Hepatocyte (in vitro differentiated cells): ENCODE data around the gene HSF2. TPM values are rescaled to one million over a fixed set of nuclear protein-coding genes. Genes with fewer than 3 reads are reported as not detected.

Experiments used
- DNase-seq: peaks from one replicate; pipeline ENCODE4 v3.0.0-alpha.2; 2016; ENCODE audit warnings: low spot score
- H2AFZ ChIP-seq: fragments of 200-600 bp; sonication (generic); 2 replicates; pipeline ENCODE4 v1.6.0; 2016; ENCODE audit warnings: antibody characterized with exemption, mild to moderate bottlenecking
- H3K27ac ChIP-seq: fragments of 200-600 bp; sonication (generic); 2 replicates; pipeline ENCODE4 v1.5.1; 2016; ENCODE audit warnings: mild to moderate bottlenecking
- H3K27me3 ChIP-seq: fragments of 200-600 bp; sonication (generic); 2 replicates; pipeline ENCODE4 v1.6.1; 2016
- H3K36me3 ChIP-seq: fragments of 200-600 bp; sonication (generic); replicated peaks from 2 replicates; pipeline ENCODE4 v1.5.1; 2016; ENCODE audit warnings: low read depth; ENCODE audit not compliant: insufficient read depth
- H3K4me1 ChIP-seq: fragments of 200-600 bp; sonication (generic); 2 replicates; pipeline ENCODE4 v1.5.1; 2016; ENCODE audit warnings: mild to moderate bottlenecking, moderate library complexity; ENCODE audit not compliant: insufficient read depth
- H3K4me2 ChIP-seq: fragments of 200-600 bp; sonication (generic); 2 replicates; pipeline ENCODE4 v1.6.0; 2016
- H3K4me3 ChIP-seq: fragments of 200-600 bp; sonication (generic); 2 replicates; pipeline ENCODE4 v1.5.1; 2016; ENCODE audit warnings: mild to moderate bottlenecking
- H3K79me2 ChIP-seq: fragments of 200-600 bp; sonication (generic); 2 replicates; pipeline ENCODE4 v1.6.0; 2017; ENCODE audit warnings: mild to moderate bottlenecking
- H3K9me2 ChIP-seq: fragments of 200-600 bp; sonication (generic); replicated peaks from 2 replicates; pipeline ENCODE4 v1.6.0; 2017; ENCODE audit warnings: mild to moderate bottlenecking; ENCODE audit not compliant: insufficient read depth
- H3K9me3 ChIP-seq: fragments of 200-600 bp; sonication (generic); 2 replicates; pipeline ENCODE4 v1.5.1; 2016; ENCODE audit warnings: low read depth, mild to moderate bottlenecking
- H4K20me1 ChIP-seq: fragments of 200-600 bp; sonication (generic); 2 replicates; pipeline ENCODE4 v1.6.0; 2016; ENCODE audit warnings: mild to moderate bottlenecking; ENCODE audit not compliant: insufficient read depth, poor library complexity, severe bottlenecking
- CTCF ChIP-seq: fragments of 200-600 bp; sonication (generic); IDR thresholded peaks from 2 replicates; pipeline ENCODE4 v1.5.1; 2016; ENCODE audit warnings: antibody characterized with exemption, mild to moderate bottlenecking; ENCODE audit not compliant: poor library complexity
- EZH2 ChIP-seq: fragments of 200-600 bp; sonication (generic); IDR thresholded peaks from 2 replicates; pipeline ENCODE4 v1.6.1; 2016; ENCODE audit warnings: antibody characterized with exemption, mild to moderate bottlenecking, borderline replicate concordance
- EZH2phosphoT487 ChIP-seq: fragments of 200-600 bp; sonication (generic); IDR thresholded peaks from one replicate; pipeline ENCODE4 v1.6.1; 2018; ENCODE audit warnings: antibody characterized with exemption, mild to moderate bottlenecking, low read depth, moderate library complexity; ENCODE audit not compliant: unreplicated experiment, severe bottlenecking
- WGBS: methylation state at CpG from one replicate; pipeline ENCODE4 v1.1.6; 2016; ENCODE audit warnings: low lambda C conversion rate; ENCODE audit errors: missing lambda C conversion rate; 5-methylcytosine and 5-hydroxymethylcytosine counted together
- polyA plus RNA-seq: library from polyadenylated mRNA; unstranded; fragments of >200 nt; fragmentation: Nextera tagmentation; extraction: Ambion mirVana; gene quantifications from 2 replicates; pipeline ENCODE4 v1.2.1, GENCODE V29; 2016
- total RNA-seq: library from RNA; depleted of rRNA; stranded (reverse); fragments of >200 nt; gene quantifications from 2 replicates; pipeline ENCODE4 v1.2.3, GENCODE V29; 2014

HSF2 gene
- total and polyA plus RNA-seq, 2 experiments from 2014 or later, result 14.5 to 37.9 TPM

- Histone ChIP-seq H4K20me1 (no peaks in the 10 kb centered on the region), H3K79me2 (no peaks in the 10 kb centered on the region), H3K27me3 (no peaks in the 10 kb centered on the region), H3K27ac (no peak overlapping the region), H3K9me2 (no peaks in the 10 kb centered on the region), H3K4me3 (no peak overlapping the region), H3K4me2 (no peak overlapping the region), H3K9me3 (no peaks in the 10 kb centered on the region), H2AFZ (no peak overlapping the region), H3K4me1 (no peaks in the 10 kb centered on the region), H3K36me3 (no peaks in the 10 kb centered on the region)
- no peak for DNase-seq
- 80% methylated on average over 1 of the region's 1 CpG for WGBS
- no peak for TF ChIP-seq CTCF
Observed at GRCh38 chr6:122367171-122367570, 32.3 kb upstream of the HSF2 start.

- no peak overlapping the region for H3K4me3 ChIP-seq
Observed at GRCh38 chr6:122369536-122369935, 29.9 kb upstream of the HSF2 start.

GRCh38 chr6:122372647-122373046 is 26.8 kb upstream of the HSF2 start:
- no peaks in the 10 kb centered on the region for H4K20me1 ChIP-seq
- H3K9me2 ChIP-seq, result no peaks in the 10 kb centered on the region
- no peaks in the 10 kb centered on the region for H3K9me3 ChIP-seq
- H3K36me3 ChIP-seq, result no peaks in the 10 kb centered on the region
- peak; percentile 59 for TF ChIP-seq CTCF
- no peak for TF ChIP-seq EZH2
- no peak overlapping the region for H2AFZ ChIP-seq
- peaks cover 6% of the 10 kb centered on the region for H3K27me3 ChIP-seq
- no peak overlapping the region for H3K27ac ChIP-seq
- H3K79me2 ChIP-seq, result no peaks in the 10 kb centered on the region
- no peaks in the 10 kb centered on the region for H3K4me1 ChIP-seq
- WGBS, result 27% methylated on average over 2 of the region's 2 CpGs
- no peak overlapping the region for H3K4me3 ChIP-seq
- no peak for DNase-seq
- H3K4me2 ChIP-seq, result no peak overlapping the region

More at GRCh38 chr6:122369536-122369935, 29.9 kb upstream of the HSF2 start:
- Histone ChIP-seq H3K9me3 (no peaks in the 10 kb centered on the region), H3K27ac (no peak overlapping the region), H3K27me3 (peaks cover 6% of the 10 kb centered on the region), H3K36me3 (no peaks in the 10 kb centered on the region), H2AFZ (no peak overlapping the region), H3K9me2 (no peaks in the 10 kb centered on the region), H4K20me1 (no peaks in the 10 kb centered on the region), H3K4me1 (no peaks in the 10 kb centered on the region), H3K4me2 (no peak overlapping the region), H3K79me2 (no peaks in the 10 kb centered on the region)
- DNase-seq, result no peak
- WGBS, result 85% methylated on average over 1 of the region's 1 CpG
- TF ChIP-seq EZH2 (no peak), EZH2phosphoT487 (no peak), CTCF (no peak)

- H3K79me2 ChIP-seq, result no peaks in the 10 kb centered on the region
- no peak overlapping the region for H3K4me3 ChIP-seq
- H3K9me3 ChIP-seq, result no peaks in the 10 kb centered on the region
- H4K20me1 ChIP-seq, result no peaks in the 10 kb centered on the region
- no peaks in the 10 kb centered on the region for H3K36me3 ChIP-seq
- peaks cover 6% of the 10 kb centered on the region for H3K27me3 ChIP-seq
- WGBS, result 98% methylated on average over 2 of the region's 2 CpGs
- no peaks in the 10 kb centered on the region for H3K9me2 ChIP-seq
- DNase-seq, result no peak
- H3K4me1 ChIP-seq, result no peaks in the 10 kb centered on the region
- H2AFZ ChIP-seq, result no peak overlapping the region
- no peak overlapping the region for H3K27ac ChIP-seq
- no peak for TF ChIP-seq EZH2phosphoT487
- TF ChIP-seq EZH2, result no peak
- no peak for TF ChIP-seq CTCF
- no peak overlapping the region for H3K4me2 ChIP-seq
Observed at GRCh38 chr6:122374307-122374706, 25.1 kb upstream of the HSF2 start.
